GM12801 (cell line): Measurements from ENCODE around the gene GID8.

Experiments used
- TF ChIP-seq, protein P1 (sequence below): IDR thresholded peaks from one replicate; pipeline ENCODE4 v1.5.1; 2011; ENCODE audit warnings: control low read depth; ENCODE audit not compliant: insufficient read length; ENCODE audit errors: extremely low read depth

The GID8 gene

DNA sequence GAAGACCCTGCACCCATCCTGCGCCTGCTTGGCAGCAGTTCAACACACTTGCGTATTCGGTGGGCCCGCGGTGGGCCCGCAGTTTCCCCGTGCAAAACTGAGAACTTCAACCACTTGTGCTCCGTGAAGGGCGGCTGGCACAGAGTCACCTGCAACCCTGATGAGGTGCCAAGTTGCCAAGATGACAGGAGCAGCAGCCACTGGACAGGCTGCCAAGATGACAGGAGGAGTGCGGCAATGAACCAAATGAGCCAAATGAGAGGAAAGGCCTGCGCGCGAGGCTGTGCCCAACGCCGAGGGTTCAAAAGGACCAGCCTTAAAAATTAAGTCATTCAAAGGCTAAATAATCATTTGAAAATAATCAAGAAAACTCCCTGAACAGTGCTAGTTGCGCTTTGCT, 31.7 kb upstream of the GID8 start:
- TF ChIP-seq, protein P1, sequence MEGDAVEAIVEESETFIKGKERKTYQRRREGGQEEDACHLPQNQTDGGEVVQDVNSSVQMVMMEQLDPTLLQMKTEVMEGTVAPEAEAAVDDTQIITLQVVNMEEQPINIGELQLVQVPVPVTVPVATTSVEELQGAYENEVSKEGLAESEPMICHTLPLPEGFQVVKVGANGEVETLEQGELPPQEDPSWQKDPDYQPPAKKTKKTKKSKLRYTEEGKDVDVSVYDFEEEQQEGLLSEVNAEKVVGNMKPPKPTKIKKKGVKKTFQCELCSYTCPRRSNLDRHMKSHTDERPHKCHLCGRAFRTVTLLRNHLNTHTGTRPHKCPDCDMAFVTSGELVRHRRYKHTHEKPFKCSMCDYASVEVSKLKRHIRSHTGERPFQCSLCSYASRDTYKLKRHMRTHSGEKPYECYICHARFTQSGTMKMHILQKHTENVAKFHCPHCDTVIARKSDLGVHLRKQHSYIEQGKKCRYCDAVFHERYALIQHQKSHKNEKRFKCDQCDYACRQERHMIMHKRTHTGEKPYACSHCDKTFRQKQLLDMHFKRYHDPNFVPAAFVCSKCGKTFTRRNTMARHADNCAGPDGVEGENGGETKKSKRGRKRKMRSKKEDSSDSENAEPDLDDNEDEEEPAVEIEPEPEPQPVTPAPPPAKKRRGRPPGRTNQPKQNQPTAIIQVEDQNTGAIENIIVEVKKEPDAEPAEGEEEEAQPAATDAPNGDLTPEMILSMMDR, result no peak

DNA sequence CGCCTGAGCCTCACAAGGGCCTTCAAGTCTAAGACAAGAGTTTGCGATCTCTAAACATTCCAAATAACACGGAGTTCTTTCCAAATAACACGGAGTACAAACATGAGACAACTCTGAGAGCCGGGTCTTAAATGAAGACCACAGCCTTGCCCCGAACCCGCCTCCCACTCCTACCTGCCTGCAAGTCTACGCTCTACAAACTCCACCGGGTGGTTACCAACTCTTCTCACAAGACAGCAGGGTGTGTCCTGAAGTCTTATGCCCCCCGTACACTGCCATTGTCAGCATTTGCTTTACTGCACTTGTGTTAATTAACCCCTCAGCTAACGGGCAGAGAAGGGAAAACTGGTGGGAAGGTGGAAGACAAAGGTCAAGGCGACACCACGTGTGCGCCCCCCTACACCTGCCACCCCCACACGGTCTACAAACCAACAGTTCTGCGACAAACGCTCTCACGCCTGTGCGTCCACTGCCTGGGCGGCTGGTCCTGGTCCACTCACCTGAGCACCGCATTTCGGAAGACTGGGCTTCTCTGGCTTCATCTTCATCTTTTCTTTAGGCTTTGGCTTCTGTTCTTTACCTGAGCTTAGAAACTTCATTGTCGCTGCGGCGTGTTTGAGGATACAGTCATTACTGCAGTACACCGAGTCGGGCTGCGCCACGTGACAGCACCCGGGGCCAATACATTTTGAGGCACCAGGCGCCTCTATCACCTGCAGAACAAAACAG, 31.1 kb upstream of the GID8 start:
- TF ChIP-seq, protein P1, result no peak

DNA sequence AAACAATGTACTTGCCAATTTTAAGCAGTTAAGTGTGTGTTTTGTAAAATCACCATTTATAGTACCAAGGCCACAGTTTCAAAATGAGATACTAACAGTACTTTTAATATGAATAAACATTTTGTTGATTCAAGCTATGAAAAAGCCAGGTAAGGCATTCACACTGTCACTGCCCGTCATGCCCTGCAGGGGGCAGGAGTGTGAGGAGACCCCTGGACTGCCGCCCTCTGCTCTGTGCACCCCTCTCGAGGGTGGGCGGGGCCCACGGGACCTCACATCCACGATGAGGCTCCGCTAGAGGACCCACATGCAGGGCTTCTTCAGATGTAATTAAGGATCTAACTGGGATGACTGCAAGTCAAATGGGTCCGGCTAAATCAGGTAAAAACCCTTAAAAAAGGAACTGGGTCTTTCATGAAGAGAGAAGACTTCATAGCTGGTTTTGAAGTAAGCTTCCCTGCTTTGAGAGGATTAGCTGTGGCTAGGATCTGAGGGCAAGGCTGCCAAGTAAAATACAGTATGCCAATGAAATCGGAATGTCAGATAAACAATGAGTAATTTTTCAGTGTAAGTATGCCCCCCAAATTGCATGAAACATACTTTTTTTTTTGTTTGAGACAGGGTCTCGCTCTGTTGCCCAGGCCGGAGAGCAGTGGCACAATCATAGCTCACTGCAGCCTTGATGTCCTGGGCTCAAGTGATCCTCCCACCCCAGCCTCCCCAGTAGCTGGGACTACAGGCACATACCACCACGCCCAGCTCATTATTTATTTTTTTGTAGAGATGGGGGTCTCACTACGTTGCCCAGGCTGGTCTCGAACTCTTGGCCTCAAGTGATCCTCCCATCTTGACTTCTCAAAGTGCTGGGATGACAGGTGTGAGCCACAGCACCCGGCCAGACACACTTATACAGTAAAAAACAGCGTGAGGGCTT, 30.3 kb upstream of the GID8 start:
- TF ChIP-seq, protein P1, result no peak

DNA sequence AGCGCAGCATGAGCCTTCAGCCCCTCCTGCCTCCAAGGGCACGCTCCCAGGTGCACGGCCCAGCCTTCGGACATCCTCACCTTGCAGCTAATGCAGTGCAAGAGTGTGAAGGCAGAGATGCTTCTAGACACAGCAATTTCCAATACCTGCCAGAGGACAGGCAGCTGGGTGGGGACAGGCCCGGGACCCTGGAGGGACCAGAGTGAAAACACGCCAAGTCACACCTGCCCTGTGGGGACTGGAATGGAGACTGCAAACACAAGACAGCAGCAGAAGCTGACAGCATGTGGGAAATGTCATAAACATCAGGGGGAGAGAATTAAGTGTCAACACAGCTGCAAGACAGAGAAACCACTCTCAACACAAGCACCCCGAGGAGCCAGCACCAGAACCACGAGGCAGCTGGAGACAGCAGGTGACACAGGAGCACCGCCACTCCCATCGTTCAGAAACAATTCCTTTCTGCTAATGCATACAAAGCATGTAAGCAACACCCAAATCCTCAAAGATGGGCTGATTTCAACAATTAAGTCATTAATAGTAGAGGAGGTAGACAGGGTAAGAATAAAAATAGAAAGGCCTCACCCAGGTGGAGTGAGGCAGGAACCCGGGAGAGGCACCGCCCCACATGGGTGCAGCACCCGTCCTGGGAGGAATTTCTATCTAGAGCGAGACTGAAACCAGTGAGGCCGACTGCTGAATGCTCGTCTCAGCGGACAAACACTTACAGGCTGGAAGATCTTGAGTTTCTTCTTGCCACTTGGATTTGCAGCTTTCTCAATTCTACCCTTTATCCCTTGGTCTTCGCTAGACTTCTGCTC, 28.8 kb upstream of the GID8 start:
- TF ChIP-seq, protein P1, result no peak

DNA sequence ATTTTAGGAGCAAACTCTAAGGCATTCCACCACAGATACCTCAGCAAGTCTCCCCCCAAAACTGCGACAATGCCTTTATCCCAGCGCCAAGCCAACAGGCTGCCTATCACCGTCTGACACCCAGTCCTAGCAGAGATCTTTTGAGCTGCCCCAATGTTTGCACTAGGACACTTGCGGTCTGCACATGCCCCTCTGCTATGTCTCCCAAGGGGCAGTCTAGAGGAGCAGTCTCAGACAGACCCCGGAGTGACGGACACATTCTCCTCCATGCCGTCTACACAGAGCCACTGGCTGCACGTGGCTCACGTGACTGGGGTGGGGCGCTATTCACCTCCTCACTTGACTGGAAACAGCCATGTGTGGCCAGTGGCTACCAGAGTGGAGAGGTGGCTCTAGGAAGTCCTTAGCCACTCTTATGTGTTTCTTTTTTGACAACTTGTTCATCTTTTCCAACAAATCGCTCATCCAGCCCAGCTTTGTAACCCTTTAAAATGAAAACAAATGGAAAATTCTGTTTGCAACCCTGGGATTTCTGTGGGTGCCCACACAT, 27.7 kb upstream of the GID8 start:
- TF ChIP-seq, protein P1, result no peak

DNA sequence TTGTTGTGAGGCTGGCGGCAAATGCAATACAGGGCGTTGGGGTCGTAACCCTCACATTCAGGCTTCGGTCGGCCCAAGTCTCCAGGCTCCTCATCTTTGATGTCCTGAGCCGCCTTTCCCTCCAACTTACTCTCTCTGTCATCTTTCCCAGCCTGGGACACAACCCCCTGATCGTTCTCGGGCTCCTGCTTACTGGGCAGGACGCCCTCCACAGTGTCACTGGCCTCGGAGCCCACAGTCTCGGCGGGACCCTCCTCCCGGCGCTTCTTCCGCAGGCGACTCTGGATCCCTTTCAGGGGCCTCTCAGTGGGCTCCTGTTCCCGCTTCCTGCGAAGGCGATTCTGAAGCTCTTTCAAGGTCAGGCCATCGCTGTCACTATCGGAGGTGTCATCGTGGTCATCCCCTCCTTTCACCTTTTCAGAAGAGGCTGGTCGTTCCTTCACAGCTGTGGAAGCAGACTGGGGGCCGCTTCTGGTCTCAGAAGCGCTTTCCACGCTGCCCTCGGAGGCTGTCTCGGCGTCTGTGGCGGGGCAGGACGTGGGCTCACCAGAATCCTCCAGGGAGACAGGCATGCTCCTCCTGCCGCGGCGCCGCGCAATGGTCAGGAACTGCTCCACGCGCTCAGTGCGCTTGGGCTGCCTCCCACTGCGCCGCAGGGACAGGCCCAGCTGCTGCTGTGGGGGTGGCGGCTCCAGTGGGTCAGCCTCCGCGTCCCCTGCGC, 27.0 kb upstream of the GID8 start:
- TF ChIP-seq, protein P1, result no peak
